ENCODE results near the gene DNAH2. TPM values are rescaled to one million over a fixed set of nuclear protein-coding genes. Genes with fewer than 3 reads are reported as not detected.

Gene DNAH2
- total RNA-seq, 1 experiment from 2014 or later: 0.15 TPM

- no peak overlapping the region for H3K56ac ChIP-seq (ENCODE audit: insufficient read length, low read depth, low read length)
- H3K27ac Mint-ChIP-seq: no peak overlapping the region; a peak in 1 of 7 replicates
- H3K9ac ChIP-seq (ENCODE audit: extremely low read depth, insufficient read length, low read length): no peak overlapping the region
- H2BK15ac ChIP-seq (ENCODE audit: low read depth, low read length): no peak overlapping the region; the same call in 1 of the 2 replicates
- no peaks in the 10 kb centered on the region for H4K20me1 ChIP-seq (ENCODE audit: control insufficient read depth, insufficient read depth, insufficient read length)
- no peaks in the 10 kb centered on the region; a peak in 1 of 5 replicates for H3K9me3 Mint-ChIP-seq
- no peaks in the 10 kb centered on the region; a peak in 1 of 4 replicates for H3K4me1 Mint-ChIP-seq
- no peaks in the 10 kb centered on the region; the same call in 1 of the 2 replicates for H3K27me3 ChIP-seq (ENCODE audit: insufficient read depth, low read length)
- no peak overlapping the region for H3K4me3 Mint-ChIP-seq
- no peak overlapping the region for H3T11ph ChIP-seq (ENCODE audit: low read length)
- no peak overlapping the region for H3K4me2 ChIP-seq (ENCODE audit: insufficient read depth, insufficient read length, low read length)
- no peak overlapping the region for H3K23ac ChIP-seq (ENCODE audit: insufficient read length, low read depth, low read length)
- H3K18ac ChIP-seq (ENCODE audit: insufficient read length, low read depth, low read length): no peak overlapping the region
- H3K4ac ChIP-seq (ENCODE audit: low read depth, low read length): no peak overlapping the region
- no CpG with 5 or more reads among the region's 42 CpGs for WGBS (ENCODE audit: extremely low coverage, insufficient read length, low lambda C conversion rate)
- peak overlapping the region; percentile 58 for H2BK12ac ChIP-seq (ENCODE audit: insufficient read length, low read depth, low read length)
- H3K14ac ChIP-seq (ENCODE audit: insufficient read depth, low read length): no peak overlapping the region
- no peaks in the 10 kb centered on the region for H3K36me3 Mint-ChIP-seq (ENCODE audit: insufficient read depth in 1 of 3, low read depth in 3 of 3)
- peaks cover 2% of the 10 kb centered on the region for H3K23me2 ChIP-seq (ENCODE audit: insufficient read length, low read depth, low read length, poor library complexity, severe bottlenecking)
- no peaks in the 10 kb centered on the region for H3K4me1 ChIP-seq (ENCODE audit: insufficient read depth, low read length)
- no peak overlapping the region for H4K91ac ChIP-seq (ENCODE audit: insufficient read length, low read depth, low read length)
- DNase-seq: no peak
- H4K8ac ChIP-seq (replicated peaks; ENCODE audit: insufficient read length, low read depth, low read length): no peak overlapping the region
- no peaks in the 10 kb centered on the region for H3K9me3 ChIP-seq (ENCODE audit: control insufficient read depth, low read depth, low read length)
- no peaks in the 10 kb centered on the region for H3K79me2 ChIP-seq (ENCODE audit: insufficient read depth, low read length)
- TF ChIP-seq, protein P1, sequence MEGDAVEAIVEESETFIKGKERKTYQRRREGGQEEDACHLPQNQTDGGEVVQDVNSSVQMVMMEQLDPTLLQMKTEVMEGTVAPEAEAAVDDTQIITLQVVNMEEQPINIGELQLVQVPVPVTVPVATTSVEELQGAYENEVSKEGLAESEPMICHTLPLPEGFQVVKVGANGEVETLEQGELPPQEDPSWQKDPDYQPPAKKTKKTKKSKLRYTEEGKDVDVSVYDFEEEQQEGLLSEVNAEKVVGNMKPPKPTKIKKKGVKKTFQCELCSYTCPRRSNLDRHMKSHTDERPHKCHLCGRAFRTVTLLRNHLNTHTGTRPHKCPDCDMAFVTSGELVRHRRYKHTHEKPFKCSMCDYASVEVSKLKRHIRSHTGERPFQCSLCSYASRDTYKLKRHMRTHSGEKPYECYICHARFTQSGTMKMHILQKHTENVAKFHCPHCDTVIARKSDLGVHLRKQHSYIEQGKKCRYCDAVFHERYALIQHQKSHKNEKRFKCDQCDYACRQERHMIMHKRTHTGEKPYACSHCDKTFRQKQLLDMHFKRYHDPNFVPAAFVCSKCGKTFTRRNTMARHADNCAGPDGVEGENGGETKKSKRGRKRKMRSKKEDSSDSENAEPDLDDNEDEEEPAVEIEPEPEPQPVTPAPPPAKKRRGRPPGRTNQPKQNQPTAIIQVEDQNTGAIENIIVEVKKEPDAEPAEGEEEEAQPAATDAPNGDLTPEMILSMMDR (conservative IDR thresholded peaks at IDR 0.05): no peak
- H4K5ac ChIP-seq (ENCODE audit: insufficient read length, low read depth, low read length): peak overlapping the region; percentile 58
- no peaks in the 10 kb centered on the region for H3K79me1 ChIP-seq (ENCODE audit: insufficient read depth, low read depth, low read length, poor library complexity, severe bottlenecking)
- H3K27ac ChIP-seq (ENCODE audit: insufficient read length, low read depth, low read length): no peak overlapping the region
- H2BK20ac ChIP-seq (ENCODE audit: low read depth, low read length, poor library complexity, severe bottlenecking): no peak overlapping the region
- no peak overlapping the region for H2AFZ ChIP-seq (ENCODE audit: low read length)
- H2BK5ac ChIP-seq (ENCODE audit: insufficient read length, low read length): no peak overlapping the region
- H2BK120ac ChIP-seq (ENCODE audit: low read depth, low read length, poor library complexity, severe bottlenecking): no peak overlapping the region
- H3K27me3 Mint-ChIP-seq (ENCODE audit: low read depth): peaks cover 46% of the 10 kb centered on the region
- H2AK5ac ChIP-seq (ENCODE audit: insufficient read length, low read length): no peak overlapping the region
Observed at GRCh38 chr17:7740481-7741001, 23.0 kb downstream of the DNAH2 start.
